EH (cell line): ENCODE data around the gene TANGO6.
A peak's percentile ranks its signal among the peaks of the same experiment; 100 is the strongest.

Experiments used
- DNase-seq: peaks from one replicate; pipeline ENCODE4 v3.0.0-alpha.2; 2015; ENCODE audit warnings: low read depth

The TANGO6 gene

GRCh38 chr16:69100071-69100691 is 256.9 kb downstream of the TANGO6 start:
- no peak for DNase-seq

DNA sequence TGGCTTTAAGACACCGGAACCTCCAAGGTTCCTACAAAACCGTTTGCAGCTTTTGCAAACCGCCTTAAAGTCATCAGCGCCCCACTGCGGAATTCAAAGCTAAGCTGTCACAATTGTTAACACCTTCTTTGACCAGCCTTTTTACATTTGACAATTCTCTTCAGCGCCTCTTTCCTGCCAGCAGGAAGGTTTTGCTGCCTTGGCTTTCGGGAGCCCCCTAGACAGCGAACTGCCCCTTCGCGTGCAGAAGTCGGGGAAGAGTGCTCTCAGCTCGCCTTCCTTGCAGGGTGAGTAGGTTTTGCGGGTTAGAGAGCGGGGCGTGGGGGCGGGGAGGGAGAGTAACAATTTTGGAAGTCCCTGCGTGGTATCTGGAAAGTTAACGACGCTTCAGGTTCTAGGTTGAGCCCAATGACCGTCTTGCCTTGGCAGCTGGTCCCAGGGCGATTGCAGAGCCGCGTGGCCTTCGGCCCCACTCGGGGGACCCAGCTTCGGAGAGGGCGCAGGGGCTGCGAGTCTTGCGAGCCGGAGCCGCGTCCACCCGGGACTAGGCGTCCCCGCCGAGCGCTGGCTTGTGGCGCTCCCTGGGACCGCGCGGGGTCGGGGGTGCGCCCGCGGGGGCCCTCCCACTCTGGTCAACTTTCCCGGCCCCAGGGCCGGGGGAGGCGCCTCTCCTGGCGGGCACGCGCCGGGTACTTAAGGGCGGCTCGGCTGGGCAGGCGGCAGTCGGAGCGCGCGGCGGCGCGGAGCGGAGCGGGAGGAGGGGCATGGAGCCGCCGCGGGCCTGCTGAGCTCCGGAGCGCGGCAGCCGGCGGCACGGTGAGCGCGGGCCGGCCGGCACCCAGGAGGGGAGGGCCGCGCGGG is 262.4 kb downstream of the TANGO6 start, which contains the start of gene HAS3:
HAS3 (plus strand) TSS at position 153 of the 861 bp plus-strand sequence. CDS start 3,743 bp downstream, outside the sequence.
- DNase-seq: peak; percentile 67

GRCh38 chr16:69106491-69107315 is 263.4 kb downstream of the TANGO6 start:
- DNase-seq: no peak

DNA sequence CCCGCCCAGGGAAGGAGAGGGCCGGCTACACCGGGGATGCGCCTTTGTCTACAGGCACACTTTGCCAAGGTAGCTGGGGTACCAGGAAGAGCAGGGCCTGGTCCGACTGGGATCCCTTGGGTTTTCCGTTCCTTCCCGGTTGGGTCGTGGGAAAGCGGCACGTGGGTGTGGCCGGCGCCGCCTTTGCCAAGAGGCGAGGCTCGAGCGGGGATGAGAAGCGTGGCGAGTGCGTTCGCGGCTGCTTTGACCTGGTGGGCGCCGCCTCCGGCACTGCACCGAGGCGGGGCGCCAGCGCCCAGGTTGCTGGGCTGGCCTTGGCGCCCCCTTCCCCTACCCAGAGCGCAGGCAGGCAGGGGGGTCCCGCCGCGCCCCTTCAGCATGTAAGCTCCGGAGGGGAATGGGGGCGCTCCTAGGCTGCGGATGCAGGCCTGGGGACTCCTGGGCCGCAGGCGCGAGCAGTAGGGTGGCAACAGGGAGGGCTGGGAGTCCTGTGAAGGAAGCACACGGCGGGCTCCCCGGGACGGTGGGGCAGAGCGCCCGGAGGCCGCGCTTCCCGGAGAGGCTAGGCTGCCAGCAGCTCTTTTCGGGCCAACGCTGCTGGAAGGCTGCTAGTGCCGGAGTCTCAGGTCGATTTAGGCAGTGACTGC is 264.1 kb downstream of the TANGO6 start:
- DNase-seq: peak; percentile 20

GRCh38 chr16:69108064-69108904 is 265.0 kb downstream of the TANGO6 start:
- DNase-seq: no peak

GRCh38 chr16:69108905-69109252 is 265.5 kb downstream of the TANGO6 start:
- no peak for DNase-seq

DNA sequence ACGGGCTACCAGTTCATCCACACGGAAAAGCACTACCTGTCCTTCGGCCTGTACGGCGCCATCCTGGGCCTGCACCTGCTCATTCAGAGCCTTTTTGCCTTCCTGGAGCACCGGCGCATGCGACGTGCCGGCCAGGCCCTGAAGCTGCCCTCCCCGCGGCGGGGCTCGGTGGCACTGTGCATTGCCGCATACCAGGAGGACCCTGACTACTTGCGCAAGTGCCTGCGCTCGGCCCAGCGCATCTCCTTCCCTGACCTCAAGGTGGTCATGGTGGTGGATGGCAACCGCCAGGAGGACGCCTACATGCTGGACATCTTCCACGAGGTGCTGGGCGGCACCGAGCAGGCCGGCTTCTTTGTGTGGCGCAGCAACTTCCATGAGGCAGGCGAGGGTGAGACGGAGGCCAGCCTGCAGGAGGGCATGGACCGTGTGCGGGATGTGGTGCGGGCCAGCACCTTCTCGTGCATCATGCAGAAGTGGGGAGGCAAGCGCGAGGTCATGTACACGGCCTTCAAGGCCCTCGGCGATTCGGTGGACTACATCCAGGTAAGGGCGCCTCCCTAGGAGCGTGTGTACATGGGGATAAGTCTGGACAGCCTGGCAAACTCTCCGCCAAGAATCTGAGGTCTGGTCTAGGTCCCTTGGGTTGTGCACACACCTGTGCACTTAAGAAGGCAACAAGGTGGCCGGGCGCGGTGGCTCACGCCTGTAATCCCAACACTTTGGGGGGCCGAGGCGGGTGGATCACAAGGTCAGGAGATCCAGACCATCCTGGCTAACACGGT is 266.3 kb downstream of the TANGO6 start:
- DNase-seq: no peak

DNA sequence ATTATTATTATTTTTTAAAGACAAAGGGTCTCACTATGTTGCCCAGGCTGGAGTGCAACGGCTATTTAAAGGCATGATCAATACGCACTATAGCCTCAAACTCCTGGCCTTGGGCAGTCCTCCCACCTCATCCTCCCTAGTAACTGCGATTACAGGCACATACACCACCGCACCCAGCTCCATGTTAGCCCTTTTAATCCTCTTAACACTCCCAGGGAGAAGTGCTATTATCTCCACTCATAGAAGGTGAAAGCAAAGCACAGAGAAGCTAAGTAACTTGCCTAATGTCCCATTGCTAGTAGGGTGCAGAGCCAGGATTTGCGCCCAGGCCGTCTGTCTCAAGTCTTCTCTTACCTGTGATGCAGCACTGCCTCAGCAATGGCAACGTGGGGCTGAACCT is 267.1 kb downstream of the TANGO6 start:
- DNase-seq: no peak

DNA sequence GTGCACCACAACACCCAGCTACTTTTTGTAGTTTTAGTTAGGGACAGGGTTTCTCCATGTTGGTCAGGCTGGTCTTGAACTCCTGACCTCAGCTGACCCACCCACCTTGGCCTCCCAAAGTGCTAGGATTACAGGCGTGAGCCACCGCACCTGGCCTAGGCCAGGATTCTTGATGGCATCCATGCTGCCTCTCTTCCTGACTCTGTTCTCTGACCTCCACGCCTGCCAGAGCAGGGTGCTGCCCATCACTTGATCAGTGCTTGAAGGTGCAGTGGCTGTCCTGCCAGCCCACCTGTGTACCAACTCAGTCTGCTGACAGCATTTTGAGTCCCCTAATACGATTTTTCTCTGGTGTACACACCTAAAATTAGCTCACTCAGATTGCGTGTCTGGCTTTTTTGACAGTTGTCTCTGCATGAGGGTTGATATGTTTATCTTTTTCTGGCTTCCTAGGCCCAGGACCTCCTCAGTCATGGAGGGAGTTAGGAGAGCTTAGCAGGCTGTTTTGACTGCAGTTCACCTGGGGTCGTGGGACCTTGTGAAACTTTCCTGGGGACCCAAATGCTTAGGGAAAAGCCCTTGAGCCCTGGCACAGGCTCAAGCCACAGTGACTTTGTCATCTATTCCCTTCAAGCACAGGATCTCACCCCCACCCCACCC is 268.0 kb downstream of the TANGO6 start:
- DNase-seq: no peak

DNA sequence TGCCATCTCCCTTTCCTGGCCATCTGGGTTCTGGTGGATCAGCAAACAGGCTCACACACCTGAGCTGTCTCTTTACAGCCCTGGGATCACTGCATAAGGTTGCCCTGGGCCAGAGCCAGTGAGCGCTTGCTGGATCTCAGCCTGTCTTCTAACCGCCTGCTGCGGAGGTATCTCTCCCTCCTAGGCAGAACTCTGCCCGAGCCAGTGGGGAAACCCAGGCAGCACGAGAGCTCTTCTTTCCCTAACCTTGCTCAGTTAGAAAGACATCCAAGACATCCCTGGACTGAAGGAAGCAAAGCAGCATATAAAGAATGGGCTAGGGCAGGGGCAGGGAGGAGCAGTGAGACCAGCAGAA is 268.5 kb downstream of the TANGO6 start:
- no peak for DNase-seq

DNA sequence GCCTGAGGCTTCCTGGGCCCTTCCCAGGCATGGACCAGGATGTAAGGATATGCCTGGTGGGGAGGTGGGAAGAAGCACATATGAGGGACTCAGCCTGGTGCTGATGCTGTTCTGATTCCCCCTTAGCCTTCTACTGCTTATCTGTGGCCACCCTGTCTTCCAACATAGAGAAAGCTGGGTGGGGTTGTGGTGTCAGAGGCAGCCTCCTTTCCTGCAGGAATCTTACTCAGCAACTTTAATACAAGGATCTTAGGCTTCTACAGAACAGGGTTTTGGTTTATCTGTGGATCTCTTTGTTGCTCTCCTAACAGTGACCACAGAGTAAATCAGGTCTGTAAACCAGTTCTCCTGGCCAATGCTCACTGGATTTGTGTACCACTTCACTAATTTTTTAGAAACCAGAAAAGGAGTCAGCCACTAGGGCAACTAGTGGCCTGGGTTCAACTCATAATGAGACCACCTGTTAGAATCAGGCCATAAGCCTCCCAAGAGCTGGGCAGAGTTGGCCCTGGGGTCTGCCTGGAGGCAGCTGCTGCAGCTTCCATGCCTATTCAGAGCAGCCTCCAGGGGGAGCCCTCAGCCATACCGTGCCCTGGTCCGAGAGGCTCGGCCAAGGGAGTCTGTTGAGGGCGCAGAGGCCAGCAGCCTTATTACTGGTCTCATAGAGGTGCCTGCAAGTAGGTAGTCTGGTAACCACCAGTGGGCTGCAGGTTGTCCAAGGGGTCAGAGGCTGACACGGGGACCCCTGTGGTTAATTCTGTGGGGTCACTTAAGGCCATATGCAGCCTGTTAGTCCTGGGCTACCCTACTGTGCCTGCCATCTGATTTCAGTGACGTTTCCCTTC is 269.2 kb downstream of the TANGO6 start:
- DNase-seq: peak; percentile 51

DNA sequence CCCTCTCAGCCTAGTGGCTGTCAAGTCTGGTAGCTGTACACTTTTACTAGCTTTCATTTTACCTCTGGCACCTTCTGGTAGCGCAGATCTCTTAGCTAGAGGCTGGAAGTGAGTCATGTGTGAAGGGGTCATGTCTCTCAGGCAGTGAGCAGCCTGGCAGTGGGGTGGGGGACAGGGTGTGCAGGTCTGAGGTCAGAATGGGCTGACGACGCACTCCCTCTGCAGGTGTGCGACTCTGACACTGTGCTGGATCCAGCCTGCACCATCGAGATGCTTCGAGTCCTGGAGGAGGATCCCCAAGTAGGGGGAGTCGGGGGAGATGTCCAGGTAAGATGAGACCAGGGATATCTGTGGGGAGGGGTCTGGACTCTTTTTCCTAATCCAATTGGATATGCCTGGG is 269.9 kb downstream of the TANGO6 start:
- no peak for DNase-seq

DNA sequence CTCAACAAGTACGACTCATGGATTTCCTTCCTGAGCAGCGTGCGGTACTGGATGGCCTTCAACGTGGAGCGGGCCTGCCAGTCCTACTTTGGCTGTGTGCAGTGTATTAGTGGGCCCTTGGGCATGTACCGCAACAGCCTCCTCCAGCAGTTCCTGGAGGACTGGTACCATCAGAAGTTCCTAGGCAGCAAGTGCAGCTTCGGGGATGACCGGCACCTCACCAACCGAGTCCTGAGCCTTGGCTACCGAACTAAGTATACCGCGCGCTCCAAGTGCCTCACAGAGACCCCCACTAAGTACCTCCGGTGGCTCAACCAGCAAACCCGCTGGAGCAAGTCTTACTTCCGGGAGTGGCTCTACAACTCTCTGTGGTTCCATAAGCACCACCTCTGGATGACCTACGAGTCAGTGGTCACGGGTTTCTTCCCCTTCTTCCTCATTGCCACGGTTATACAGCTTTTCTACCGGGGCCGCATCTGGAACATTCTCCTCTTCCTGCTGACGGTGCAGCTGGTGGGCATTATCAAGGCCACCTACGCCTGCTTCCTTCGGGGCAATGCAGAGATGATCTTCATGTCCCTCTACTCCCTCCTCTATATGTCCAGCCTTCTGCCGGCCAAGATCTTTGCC is 271.1 kb downstream of the TANGO6 start:
- no peak for DNase-seq

DNA sequence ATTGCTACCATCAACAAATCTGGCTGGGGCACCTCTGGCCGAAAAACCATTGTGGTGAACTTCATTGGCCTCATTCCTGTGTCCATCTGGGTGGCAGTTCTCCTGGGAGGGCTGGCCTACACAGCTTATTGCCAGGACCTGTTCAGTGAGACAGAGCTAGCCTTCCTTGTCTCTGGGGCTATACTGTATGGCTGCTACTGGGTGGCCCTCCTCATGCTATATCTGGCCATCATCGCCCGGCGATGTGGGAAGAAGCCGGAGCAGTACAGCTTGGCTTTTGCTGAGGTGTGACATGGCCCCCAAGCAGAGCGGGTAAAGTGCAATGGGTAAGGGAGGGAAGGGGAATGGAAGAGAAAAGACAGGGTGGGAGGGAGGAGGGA is 271.6 kb downstream of the TANGO6 start:
- no peak for DNase-seq

DNA sequence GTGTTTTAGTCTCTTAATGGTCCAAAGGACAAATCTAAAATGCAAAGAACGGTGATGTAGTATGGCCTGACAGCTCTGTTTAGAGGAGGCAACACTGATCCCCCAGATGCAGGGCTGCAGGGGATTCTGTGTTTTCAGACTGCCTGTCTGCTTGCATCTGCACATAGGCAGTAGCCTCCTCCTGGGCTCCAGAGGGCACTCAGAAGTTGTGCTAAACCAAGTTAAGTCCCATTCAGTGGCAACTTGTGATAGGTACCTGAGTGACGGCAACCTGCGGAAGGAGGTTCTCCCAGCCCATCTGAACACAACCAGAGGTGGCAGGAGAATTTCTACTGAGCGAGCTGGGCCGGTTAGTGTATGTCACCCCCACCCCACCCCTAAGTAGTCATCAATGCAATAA is 272.0 kb downstream of the TANGO6 start:
- no peak for DNase-seq

GRCh38 chr16:69115837-69116236 is 272.5 kb downstream of the TANGO6 start:
- no peak for DNase-seq

DNA sequence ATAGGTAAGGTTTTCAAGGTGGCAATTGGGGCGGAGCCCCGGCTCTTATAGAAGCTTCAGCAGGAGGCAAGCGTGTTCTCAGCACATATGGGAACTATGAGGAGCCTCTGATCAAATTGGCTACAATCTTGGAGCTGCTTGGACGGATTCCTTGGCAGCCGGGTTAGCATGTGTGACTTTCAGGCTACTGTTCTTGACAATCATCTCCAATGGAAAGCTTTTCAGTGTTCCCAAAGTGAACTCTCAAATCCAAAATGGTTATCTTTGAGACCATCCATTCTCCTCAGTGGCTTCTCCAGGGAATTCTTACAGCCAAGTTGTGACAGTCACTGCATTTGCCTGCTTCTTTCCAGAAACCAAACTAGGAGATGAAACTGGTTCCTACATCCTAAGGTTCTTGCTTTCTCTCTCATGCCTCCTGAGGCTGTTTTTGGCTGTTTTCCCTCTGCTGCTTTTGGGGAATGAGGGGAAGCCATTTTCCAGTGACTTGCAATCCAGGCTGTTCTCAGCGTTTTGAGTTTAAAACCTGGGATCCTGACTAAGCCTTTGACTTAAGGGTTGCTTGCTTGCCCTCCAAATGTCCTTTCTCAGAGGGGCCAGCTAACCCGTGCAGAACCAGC is 273.0 kb downstream of the TANGO6 start:
- DNase-seq: no peak

DNA sequence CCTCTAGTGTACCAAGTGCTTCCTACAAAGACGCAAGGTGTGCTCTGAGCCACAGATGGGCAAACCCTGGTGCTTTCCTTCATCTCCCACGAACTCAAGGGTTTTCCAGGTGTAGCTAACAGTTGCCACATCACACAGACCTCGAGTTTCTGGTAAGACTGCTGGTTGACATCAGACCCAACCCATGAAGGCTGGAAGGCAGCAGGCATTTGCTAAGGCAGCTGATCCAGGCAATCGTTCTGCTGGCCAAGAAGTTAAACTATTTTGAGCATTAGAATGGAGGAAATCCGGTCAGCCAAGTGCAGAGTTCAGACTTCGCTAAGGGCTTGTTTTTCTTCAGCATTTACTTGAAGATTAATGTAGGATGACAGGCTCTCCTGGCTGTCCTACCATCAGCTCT is 273.6 kb downstream of the TANGO6 start:
- no peak for DNase-seq
